CD14-positive monocyte (primary cell): Measurements from ENCODE around the gene SKIC8. TPM values are rescaled to one million over a fixed set of nuclear protein-coding genes. Genes with fewer than 3 reads are reported as not detected.

Source experiments
- DNase-seq, 3 donors: peaks; one replicate each; pipeline ENCODE4 v3.0.0-alpha.2; 2011 to 2022
- H2AFZ ChIP-seq: 2 replicates; pipeline ENCODE4 v1.6.0; 2012; ENCODE audit warnings: mild to moderate bottlenecking, low read depth, low read length, inconsistent platforms; ENCODE audit not compliant: insufficient read depth, poor library complexity, severe bottlenecking
- H3K27ac ChIP-seq, 2 donors: 1 replicate in 1 of 2; 2 replicates in 1 of 2; pipeline ENCODE4 v1.5.1; 2012 to 2013; ENCODE audit warnings: low read length in 2 of 2, control low read depth in 1 of 2, inconsistent platforms in 1 of 2, low read depth in 1 of 2, mild to moderate bottlenecking in 1 of 2
- H3K27me3 ChIP-seq, 2 donors: one replicate each; pipeline versions ENCODE4 v1.6.0 to v1.6.1; 2011 to 2013; ENCODE audit warnings: low read length in 2 of 2; ENCODE audit not compliant: control insufficient read depth in 2 of 2, insufficient read depth in 2 of 2
- H3K36me3 ChIP-seq, 2 donors: replicated peaks in 1 of 2; 1 replicate in 1 of 2; 2 replicates in 1 of 2; pipeline versions ENCODE4 v1.5.1 to v1.6.1; 2012 to 2013; ENCODE audit warnings: low read length in 2 of 2, control low read depth in 1 of 2, inconsistent platforms in 1 of 2, mild to moderate bottlenecking in 1 of 2; ENCODE audit not compliant: insufficient read depth in 2 of 2, control insufficient read depth in 1 of 2
- H3K4me1 ChIP-seq, 2 donors: 1 replicate in 1 of 2; 2 replicates in 1 of 2; pipeline versions ENCODE4 v1.5.1 to v1.6.1; 2012 to 2013; ENCODE audit warnings: low read length in 2 of 2, control low read depth in 1 of 2, inconsistent platforms in 1 of 2, mild to moderate bottlenecking in 1 of 2, moderate library complexity in 1 of 2; ENCODE audit not compliant: insufficient read depth in 2 of 2, control insufficient read depth in 1 of 2
- H3K4me2 ChIP-seq: replicated peaks from 2 replicates; pipeline ENCODE3; 2012; ENCODE audit warnings: low read length, moderate library complexity, mild to moderate bottlenecking; ENCODE audit not compliant: poor library complexity, severe bottlenecking; ENCODE audit errors: extremely low read depth
- H3K4me3 ChIP-seq, 3 experiments: fragments of 200-600 bp in 1 of 3; sonication (generic) in 1 of 3; replicated peaks in 1 of 3; 1 replicate in 2 of 3; 2 replicates in 1 of 3; pipeline ENCODE4 v1.5.1; 2011 to 2013; ENCODE audit warnings: low read length in 3 of 3, mild to moderate bottlenecking in 3 of 3, control low read depth in 2 of 3, low read depth in 2 of 3, inconsistent platforms in 1 of 3, moderate library complexity in 1 of 3
- H3K79me2 ChIP-seq: 2 replicates; pipeline ENCODE4 v1.6.0; 2012; ENCODE audit warnings: mild to moderate bottlenecking, control low read depth, inconsistent platforms, low read length, moderate library complexity; ENCODE audit not compliant: insufficient read depth
- H3K9ac ChIP-seq: 2 replicates; pipeline ENCODE4 v1.6.0; 2017; ENCODE audit warnings: low read length, mild to moderate bottlenecking; ENCODE audit not compliant: insufficient read depth, poor library complexity, severe bottlenecking
- H3K9me3 ChIP-seq, 2 donors: replicated peaks in 1 of 2; 1 replicate in 1 of 2; 2 replicates in 1 of 2; pipeline versions ENCODE4 v1.5.1 to v1.6.1; 2012 to 2013; ENCODE audit warnings: low read length in 2 of 2, control low read depth in 1 of 2; ENCODE audit not compliant: control insufficient read depth in 1 of 2, insufficient read depth in 1 of 2
- H4K20me1 ChIP-seq: 2 replicates; pipeline ENCODE4 v1.6.0; 2012; ENCODE audit warnings: mild to moderate bottlenecking, low read length, control low read depth, moderate library complexity; ENCODE audit not compliant: insufficient read depth
- H3K27ac Mint-ChIP-seq, 7 donors: one replicate each; pipeline ENCODE4 v1.8.0; 2020; ENCODE audit warnings: mild to moderate bottlenecking in 7 of 7, mixed read lengths in 7 of 7, moderate library complexity in 6 of 7, inconsistent platforms in 2 of 7
- H3K27me3 Mint-ChIP-seq, 3 donors: one replicate each; pipeline ENCODE4 v1.8.0; 2021 to 2022; ENCODE audit warnings: low read depth in 3 of 3, mild to moderate bottlenecking in 3 of 3, mixed read lengths in 3 of 3, moderate library complexity in 3 of 3, inconsistent platforms in 1 of 3
- H3K36me3 Mint-ChIP-seq, 2 donors: one replicate each; pipeline ENCODE4 v1.8.0; 2020; ENCODE audit warnings: mixed read lengths in 2 of 2, inconsistent platforms in 1 of 2, mild to moderate bottlenecking in 1 of 2
- H3K4me1 Mint-ChIP-seq: one replicate; pipeline ENCODE4 v1.8.0; 2020; ENCODE audit warnings: mild to moderate bottlenecking, mixed read lengths
- H3K4me3 Mint-ChIP-seq, 2 donors: one replicate each; pipeline ENCODE4 v1.8.0; 2020; ENCODE audit warnings: mild to moderate bottlenecking in 2 of 2, mixed read lengths in 2 of 2, moderate library complexity in 1 of 2
- H3K9me3 Mint-ChIP-seq, 7 donors: one replicate each; pipeline ENCODE4 v1.8.0; 2020 to 2022; ENCODE audit warnings: mixed read lengths in 7 of 7, mild to moderate bottlenecking in 6 of 7, moderate library complexity in 6 of 7, inconsistent platforms in 2 of 7
- WGBS: methylation state at CpG from one replicate; pipeline ENCODE4 v1.1.5; 2013; ENCODE audit warnings: missing lambda C conversion rate; ENCODE audit not compliant: insufficient coverage; 5-methylcytosine and 5-hydroxymethylcytosine counted together
- intact Hi-C, 2 donors: fragments of 100-400 bp; cut with micrococcal nuclease; formaldehyde crosslinking; loops; one replicate each; pipeline versions ENCODE4 v1.15.0 to v1.15.1; 2023
- polyA plus RNA-seq, 3 donors: library from polyadenylated mRNA; depleted of rRNA in 1 of 3; unstranded in 2 of 3; stranded (reverse) in 1 of 3; fragments of 300-500 nt in 2 of 3; fragments of >200 nt in 1 of 3; fragmentation: Illumina TruSeq in 2 of 3; gene quantifications; 1 replicate in 2 of 3; 2 replicates in 1 of 3; pipeline ENCODE4 v1.2.3, GENCODE V29; 2012 to 2021
- TF ChIP-seq, protein P1 (sequence below): fragments of 200-600 bp; IDR thresholded peaks from one replicate; pipeline ENCODE4 v1.8.0; 2022; ENCODE audit warnings: antibody characterized with exemption, mild to moderate bottlenecking

SKIC8 gene
- polyA plus RNA-seq, 3 donors, result 59.8 to 123 (median 88.0) TPM

GRCh38 chr15:78237146-78237545 is 62.3 kb downstream of the SKIC8 start:
- Histone ChIP-seq H3K36me3 (no peaks in the 10 kb centered on the region), H3K27ac (no peak overlapping the region), H4K20me1 (no peaks in the 10 kb centered on the region), H3K4me3 (no peak overlapping the region), H3K79me2 (no peaks in the 10 kb centered on the region), H3K9ac (no peak overlapping the region), H3K4me1 (peaks cover 5% of the 10 kb centered on the region in 2 donors), H2AFZ (no peak overlapping the region), H3K4me2 (no peak overlapping the region), H3K9me3 (no peaks in the 10 kb centered on the region), H3K27me3 (no peaks in the 10 kb centered on the region)
- H3K27me3 Mint-ChIP-seq, result peaks cover 5 to 9% (median 7%) of the 10 kb centered on the region in 3 donors
- intact Hi-C loops, result no loop called here
- no peaks in the 10 kb centered on the region for H3K36me3 Mint-ChIP-seq
- H3K4me3 Mint-ChIP-seq, result no peak overlapping the region
- H3K9me3 Mint-ChIP-seq, result no peaks in the 10 kb centered on the region
- no peak overlapping the region for H3K27ac Mint-ChIP-seq
- peaks cover 2% of the 10 kb centered on the region for H3K4me1 Mint-ChIP-seq
- DNase-seq, result no peak
- TF ChIP-seq, protein P1, sequence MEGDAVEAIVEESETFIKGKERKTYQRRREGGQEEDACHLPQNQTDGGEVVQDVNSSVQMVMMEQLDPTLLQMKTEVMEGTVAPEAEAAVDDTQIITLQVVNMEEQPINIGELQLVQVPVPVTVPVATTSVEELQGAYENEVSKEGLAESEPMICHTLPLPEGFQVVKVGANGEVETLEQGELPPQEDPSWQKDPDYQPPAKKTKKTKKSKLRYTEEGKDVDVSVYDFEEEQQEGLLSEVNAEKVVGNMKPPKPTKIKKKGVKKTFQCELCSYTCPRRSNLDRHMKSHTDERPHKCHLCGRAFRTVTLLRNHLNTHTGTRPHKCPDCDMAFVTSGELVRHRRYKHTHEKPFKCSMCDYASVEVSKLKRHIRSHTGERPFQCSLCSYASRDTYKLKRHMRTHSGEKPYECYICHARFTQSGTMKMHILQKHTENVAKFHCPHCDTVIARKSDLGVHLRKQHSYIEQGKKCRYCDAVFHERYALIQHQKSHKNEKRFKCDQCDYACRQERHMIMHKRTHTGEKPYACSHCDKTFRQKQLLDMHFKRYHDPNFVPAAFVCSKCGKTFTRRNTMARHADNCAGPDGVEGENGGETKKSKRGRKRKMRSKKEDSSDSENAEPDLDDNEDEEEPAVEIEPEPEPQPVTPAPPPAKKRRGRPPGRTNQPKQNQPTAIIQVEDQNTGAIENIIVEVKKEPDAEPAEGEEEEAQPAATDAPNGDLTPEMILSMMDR, result no peak
- 80% methylated on average over 6 of the region's 6 CpGs for WGBS

GRCh38 chr15:78236491-78236890 is 62.9 kb downstream of the SKIC8 start:
- Histone ChIP-seq H3K4me3 (no peak overlapping the region), H3K27ac (no peak overlapping the region), H3K4me2 (no peak overlapping the region), H3K9me3 (no peaks in the 10 kb centered on the region), H3K9ac (no peak overlapping the region), H2AFZ (no peak overlapping the region), H3K4me1 (peaks cover 5% of the 10 kb centered on the region in 2 donors), H3K27me3 (no peaks in the 10 kb centered on the region), H3K79me2 (no peaks in the 10 kb centered on the region), H3K36me3 (no peaks in the 10 kb centered on the region), H4K20me1 (no peaks in the 10 kb centered on the region)
- 91% methylated on average over 5 of the region's 6 CpGs for WGBS
- H3K4me3 Mint-ChIP-seq, result no peak overlapping the region
- H3K4me1 Mint-ChIP-seq, result peaks cover 2% of the 10 kb centered on the region
- TF ChIP-seq, protein P1, result no peak
- intact Hi-C loops, result no loop called here
- no peaks in the 10 kb centered on the region for H3K36me3 Mint-ChIP-seq
- H3K27ac Mint-ChIP-seq, result no peak overlapping the region
- no peaks in the 10 kb centered on the region for H3K9me3 Mint-ChIP-seq
- DNase-seq, result no peak
- H3K27me3 Mint-ChIP-seq, result peaks cover 5 to 8% (median 7%) of the 10 kb centered on the region in 3 donors
